Type B pancreatic cell (in vitro differentiated cells): ENCODE measurements around the gene PPP2R2B. TPM values are rescaled to one million over a fixed set of nuclear protein-coding genes. Genes with fewer than 3 reads are reported as not detected.

Experiments used
- DNase-seq: peaks from one replicate; pipeline ENCODE4 v3.0.0; 2021; ENCODE audit warnings: mixed read lengths; ENCODE audit not compliant: unreplicated experiment; ENCODE audit errors: extremely low spot score
- H3K27ac Mint-ChIP-seq: 2 replicates; pipeline ENCODE4 v1.8.0; 2021; ENCODE audit warnings: mild to moderate bottlenecking, mixed read lengths
- H3K27me3 Mint-ChIP-seq: 2 replicates; pipeline ENCODE4 v1.8.0; 2021; ENCODE audit warnings: mixed read lengths
- H3K36me3 Mint-ChIP-seq: 2 replicates; pipeline ENCODE4 v1.8.0; 2021; ENCODE audit warnings: mixed read lengths
- H3K4me1 Mint-ChIP-seq: one replicate; pipeline ENCODE4 v1.8.0; 2021; ENCODE audit warnings: mixed read lengths; ENCODE audit not compliant: unreplicated experiment
- H3K4me3 Mint-ChIP-seq: 2 replicates; pipeline ENCODE4 v1.8.0; 2021; ENCODE audit warnings: mild to moderate bottlenecking, mixed read lengths
- H3K9me3 Mint-ChIP-seq: 2 replicates; pipeline ENCODE4 v1.8.0; 2021; ENCODE audit warnings: mixed read lengths
- CTCF ChIP-seq: fragments of 200-600 bp; sonication (generic); conservative IDR thresholded peaks from 2 replicates; pipeline ENCODE4 v1.5.0; 2021; ENCODE audit warnings: antibody characterized with exemption, mild to moderate bottlenecking
- total RNA-seq: library from RNA; stranded (reverse); gene quantifications from 2 replicates; pipeline ENCODE4 v1.2.1, GENCODE V29; 2021; ENCODE audit warnings: low replicate concordance

The PPP2R2B gene
- total RNA-seq, 1 donor from 2014 or later = 29.1 TPM

- Mint-ChIP-seq H3K36me3 (peaks cover 13% of the 10 kb centered on the region), H3K4me3 (no peak overlapping the region), H3K27me3 (peaks cover 10% of the 10 kb centered on the region), H3K9me3 (no peaks in the 10 kb centered on the region), H3K27ac (no peak overlapping the region), H3K4me1 (peaks cover 9% of the 10 kb centered on the region)
- no peak for TF ChIP-seq CTCF
- DNase-seq = no peak
Measured at GRCh38 chr5:146628950-146629349, 249.6 kb downstream of the PPP2R2B start.

GRCh38 chr5:146626936-146627335, 251.6 kb downstream of the PPP2R2B start:
- Mint-ChIP-seq H3K4me3 (no peak overlapping the region), H3K4me1 (no peaks in the 10 kb centered on the region), H3K9me3 (no peaks in the 10 kb centered on the region), H3K36me3 (peaks cover 13% of the 10 kb centered on the region), H3K27ac (no peak overlapping the region), H3K27me3 (peaks cover 7% of the 10 kb centered on the region)
- TF ChIP-seq CTCF = no peak
- DNase-seq = no peak

- no peak for TF ChIP-seq CTCF
- Mint-ChIP-seq H3K4me1 (peaks cover 6% of the 10 kb centered on the region), H3K27ac (no peak overlapping the region), H3K9me3 (no peaks in the 10 kb centered on the region), H3K4me3 (no peak overlapping the region), H3K27me3 (no peaks in the 10 kb centered on the region), H3K36me3 (peaks cover 8% of the 10 kb centered on the region)
- no peak for DNase-seq
Measured at GRCh38 chr5:146624179-146624578, 254.4 kb downstream of the PPP2R2B start.

GRCh38 chr5:146623666-146624065, 254.9 kb downstream of the PPP2R2B start:
- no peaks in the 10 kb centered on the region for H3K9me3 Mint-ChIP-seq
- DNase-seq = no peak
- no peak overlapping the region for H3K4me3 Mint-ChIP-seq
- peaks cover 9% of the 10 kb centered on the region for H3K4me1 Mint-ChIP-seq
- H3K27me3 Mint-ChIP-seq = no peaks in the 10 kb centered on the region
- H3K36me3 Mint-ChIP-seq = peaks cover 7% of the 10 kb centered on the region
- no peak for TF ChIP-seq CTCF
- H3K27ac Mint-ChIP-seq = no peak overlapping the region

- H3K9me3 Mint-ChIP-seq = no peaks in the 10 kb centered on the region
- no peaks in the 10 kb centered on the region for H3K27me3 Mint-ChIP-seq
- H3K36me3 Mint-ChIP-seq = peaks cover 7% of the 10 kb centered on the region
- no peak overlapping the region for H3K27ac Mint-ChIP-seq
- peaks cover 11% of the 10 kb centered on the region for H3K4me1 Mint-ChIP-seq
- H3K4me3 Mint-ChIP-seq = no peak overlapping the region
- no peak for DNase-seq
- TF ChIP-seq CTCF = no peak
Measured at GRCh38 chr5:146623009-146623408, 255.5 kb downstream of the PPP2R2B start.

- peak; percentile 71 for TF ChIP-seq CTCF
- H3K27me3 Mint-ChIP-seq = no peaks in the 10 kb centered on the region
- H3K4me3 Mint-ChIP-seq = no peak overlapping the region
- no peak for DNase-seq
- H3K36me3 Mint-ChIP-seq = peaks cover 7% of the 10 kb centered on the region
- H3K4me1 Mint-ChIP-seq = peaks cover 11% of the 10 kb centered on the region
- no peak overlapping the region for H3K27ac Mint-ChIP-seq
- no peaks in the 10 kb centered on the region for H3K9me3 Mint-ChIP-seq
Measured at GRCh38 chr5:146622391-146622790, 256.2 kb downstream of the PPP2R2B start.
